ENCODE data around the gene VPS35L.
A peak's percentile ranks its signal among the peaks of the same experiment; 100 is the strongest.

GRCh38 chr16:19559242-19559910, 3.9 kb downstream of the VPS35L start:
- TF ChIP-seq, protein P1, sequence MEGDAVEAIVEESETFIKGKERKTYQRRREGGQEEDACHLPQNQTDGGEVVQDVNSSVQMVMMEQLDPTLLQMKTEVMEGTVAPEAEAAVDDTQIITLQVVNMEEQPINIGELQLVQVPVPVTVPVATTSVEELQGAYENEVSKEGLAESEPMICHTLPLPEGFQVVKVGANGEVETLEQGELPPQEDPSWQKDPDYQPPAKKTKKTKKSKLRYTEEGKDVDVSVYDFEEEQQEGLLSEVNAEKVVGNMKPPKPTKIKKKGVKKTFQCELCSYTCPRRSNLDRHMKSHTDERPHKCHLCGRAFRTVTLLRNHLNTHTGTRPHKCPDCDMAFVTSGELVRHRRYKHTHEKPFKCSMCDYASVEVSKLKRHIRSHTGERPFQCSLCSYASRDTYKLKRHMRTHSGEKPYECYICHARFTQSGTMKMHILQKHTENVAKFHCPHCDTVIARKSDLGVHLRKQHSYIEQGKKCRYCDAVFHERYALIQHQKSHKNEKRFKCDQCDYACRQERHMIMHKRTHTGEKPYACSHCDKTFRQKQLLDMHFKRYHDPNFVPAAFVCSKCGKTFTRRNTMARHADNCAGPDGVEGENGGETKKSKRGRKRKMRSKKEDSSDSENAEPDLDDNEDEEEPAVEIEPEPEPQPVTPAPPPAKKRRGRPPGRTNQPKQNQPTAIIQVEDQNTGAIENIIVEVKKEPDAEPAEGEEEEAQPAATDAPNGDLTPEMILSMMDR (IDR thresholded peaks at IDR 0.05): peak; percentile 24 to 72 (median 58)
- TF ChIP-seq POLR2AphosphoS5 (IDR thresholded peaks at IDR 0.05) (no peak), POLR2A (IDR thresholded peaks at IDR 0.05) (no peak)

Measured in prostate gland (tissue), 2 donors.